Breast epithelium (tissue), 3 donors: ENCODE measurements around the gene LPAR1.

Experiments
- POLR2A ChIP-seq: fragments of 450-650 bp; IDR thresholded peaks from one replicate; pipeline ENCODE4 v1.6.1; 2016; ENCODE audit warnings: antibody characterized with exemption, mild to moderate bottlenecking, moderate library complexity
- POLR2AphosphoS5 ChIP-seq, 3 donors: sonication (generic); formaldehyde crosslinking; IDR thresholded peaks; one replicate each; pipeline ENCODE4 v1.6.1; 2017; ENCODE audit warnings: antibody characterized with exemption in 3 of 3
- TF ChIP-seq, protein P1 (sequence below), 3 donors: fragments of 450-650 bp; IDR thresholded peaks; one replicate each; pipeline ENCODE4 v1.5.1; 2016 to 2017; ENCODE audit warnings: antibody characterized with exemption in 3 of 3, mild to moderate bottlenecking in 3 of 3, moderate library complexity in 3 of 3

DNA sequence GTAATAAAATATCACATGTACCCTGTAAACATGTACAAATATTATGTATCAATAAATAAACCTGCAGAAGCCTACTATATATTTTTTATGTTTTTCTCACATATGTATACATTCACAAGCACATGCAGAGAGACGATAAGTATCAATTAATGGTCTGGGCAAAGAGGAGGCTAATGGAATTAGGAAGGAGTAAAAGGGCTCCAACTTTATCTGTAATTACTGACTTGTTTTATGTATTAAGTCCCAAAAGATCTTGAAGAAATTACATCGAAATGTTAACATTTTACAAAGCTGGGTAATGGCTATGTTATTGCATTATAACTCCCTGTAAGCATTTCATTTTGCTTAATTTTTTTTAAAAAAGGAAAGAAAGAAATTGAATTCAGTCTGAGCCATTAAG is 78.0 kb downstream of the LPAR1 start:
- TF ChIP-seq, protein P1, sequence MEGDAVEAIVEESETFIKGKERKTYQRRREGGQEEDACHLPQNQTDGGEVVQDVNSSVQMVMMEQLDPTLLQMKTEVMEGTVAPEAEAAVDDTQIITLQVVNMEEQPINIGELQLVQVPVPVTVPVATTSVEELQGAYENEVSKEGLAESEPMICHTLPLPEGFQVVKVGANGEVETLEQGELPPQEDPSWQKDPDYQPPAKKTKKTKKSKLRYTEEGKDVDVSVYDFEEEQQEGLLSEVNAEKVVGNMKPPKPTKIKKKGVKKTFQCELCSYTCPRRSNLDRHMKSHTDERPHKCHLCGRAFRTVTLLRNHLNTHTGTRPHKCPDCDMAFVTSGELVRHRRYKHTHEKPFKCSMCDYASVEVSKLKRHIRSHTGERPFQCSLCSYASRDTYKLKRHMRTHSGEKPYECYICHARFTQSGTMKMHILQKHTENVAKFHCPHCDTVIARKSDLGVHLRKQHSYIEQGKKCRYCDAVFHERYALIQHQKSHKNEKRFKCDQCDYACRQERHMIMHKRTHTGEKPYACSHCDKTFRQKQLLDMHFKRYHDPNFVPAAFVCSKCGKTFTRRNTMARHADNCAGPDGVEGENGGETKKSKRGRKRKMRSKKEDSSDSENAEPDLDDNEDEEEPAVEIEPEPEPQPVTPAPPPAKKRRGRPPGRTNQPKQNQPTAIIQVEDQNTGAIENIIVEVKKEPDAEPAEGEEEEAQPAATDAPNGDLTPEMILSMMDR (IDR thresholded peaks at IDR 0.05): no peak
- no peak for TF ChIP-seq POLR2AphosphoS5 (IDR thresholded peaks at IDR 0.05)
- no peak for TF ChIP-seq POLR2A
